HCT116 (cell line): Measurements from ENCODE around the gene SAPCD2. TPM values are rescaled to one million over a fixed set of nuclear protein-coding genes. Genes with fewer than 3 reads are reported as not detected.

Source experiments
- ATAC-seq: fragments of 200-7000 bp; cut with Tn5 transposase; 2 replicates; pipeline ENCODE4 v1.9.1; 2020; ENCODE audit warnings: mild to moderate bottlenecking, moderate library complexity
- BruUV-seq: library from RNA; stranded (reverse); fragments of 400-500 nt; replicated peaks from 2 replicates; lab custom pipeline; 2021; lab: Mats Ljungman, UMichigan
- CTCF ChIA-PET: fragments of 300-600 bp; sonication (Branson Sonifier 250); formaldehyde crosslinking; loops from one replicate; lab custom pipeline; 2021; ENCODE audit warnings: antibody characterized with exemption; lab: Charles Lee
- POLR2A ChIA-PET: fragments of 300-600, 350-600 bp; sonication (Branson Sonifier 250); formaldehyde crosslinking; loops from one replicate; lab custom pipeline; 2021; ENCODE audit warnings: antibody characterized with exemption; lab: Charles Lee
- RAD21 ChIA-PET, 2 experiments: fragments of 300-600 bp; sonication (Branson Sonifier 250); formaldehyde crosslinking; loops; one replicate each; lab custom pipeline; 2023; ENCODE audit warnings: low total read pairs in 2 of 2; ENCODE audit not compliant: uncharacterized antibody in 2 of 2, unreplicated experiment in 2 of 2, low non-redundant PET in 1 of 2; lab: Charles Lee
- DNase-seq: peaks from one replicate; pipeline ENCODE4 v3.0.0-alpha.2; 2010; ENCODE audit warnings: low read depth, low spot score
- H2AFZ ChIP-seq: fragments of 200-600 bp; shearing (Covaris generic), sonication (generic); 2 replicates; pipeline ENCODE4 v1.6.1; 2017; ENCODE audit warnings: low read depth, mixed run types, mixed read lengths, antibody characterized with exemption, low read length; ENCODE audit not compliant: poor library complexity, severe bottlenecking
- H3K27ac ChIP-seq: 2 replicates; pipeline ENCODE4 v1.5.1; 2012; ENCODE audit warnings: low read depth, low read length
- H3K27me3 ChIP-seq: fragments of 200-600 bp; sonication (generic); 2 replicates; pipeline ENCODE4 v1.6.1; 2016; ENCODE audit warnings: mixed run types, low read length, mixed read lengths; ENCODE audit not compliant: insufficient read depth
- H3K36me3 ChIP-seq, 2 experiments: fragments of 200-500 bp in 1 of 2; fragments of 200-600 bp in 1 of 2; sonication (Bioruptor generic) in 1 of 2; sonication (generic) in 1 of 2; 2 replicates each; pipeline versions ENCODE4 v1.5.1 to v1.6.1; 2014 to 2016; ENCODE audit warnings: low read length in 2 of 2, inconsistent platforms in 1 of 2, mixed read lengths in 1 of 2, mixed run types in 1 of 2; ENCODE audit not compliant: insufficient read depth in 2 of 2, control insufficient read depth in 1 of 2
- H3K4me1 ChIP-seq, 2 experiments: fragments of 200-600 bp in 1 of 2; sonication (generic) in 1 of 2; 2 replicates each; pipeline versions ENCODE4 v1.5.1 to v1.6.1; 2012 to 2017; ENCODE audit warnings: low read length in 2 of 2, inconsistent platforms in 1 of 2, mild to moderate bottlenecking in 1 of 2, mixed read lengths in 1 of 2, mixed run types in 1 of 2, moderate library complexity in 1 of 2; ENCODE audit not compliant: insufficient read depth in 2 of 2, control insufficient read depth in 1 of 2
- H3K4me2 ChIP-seq: fragments of 200-600 bp; sonication (generic); 2 replicates; pipeline ENCODE4 v1.6.1; 2017; ENCODE audit warnings: mixed run types, low read length, mixed read lengths
- H3K4me3 ChIP-seq, 2 experiments: fragments of 200-600 bp in 1 of 2; sonication (generic) in 1 of 2; replicated peaks in 1 of 2; 2 replicates each; pipeline ENCODE4 v1.5.1; 2011 to 2016; ENCODE audit warnings: low read length in 2 of 2, control low read depth in 1 of 2, low read depth in 1 of 2, mild to moderate bottlenecking in 1 of 2, mixed read lengths in 1 of 2, mixed run types in 1 of 2
- H3K79me2 ChIP-seq: fragments of 200-600 bp; sonication (generic); 2 replicates; pipeline ENCODE4 v1.6.1; 2017; ENCODE audit warnings: mild to moderate bottlenecking, mixed run types, low read length, moderate library complexity, mixed read lengths; ENCODE audit not compliant: insufficient read depth
- H3K9ac ChIP-seq: fragments of 200-600 bp; sonication (generic); 2 replicates; pipeline ENCODE4 v1.6.1; 2016; ENCODE audit warnings: low read length, mixed read lengths
- H3K9me2 ChIP-seq: fragments of 200-600 bp; sonication (generic), shearing (Covaris generic); 2 replicates; pipeline ENCODE4 v1.6.1; 2017; ENCODE audit warnings: mixed run types, mild to moderate bottlenecking, moderate library complexity; ENCODE audit not compliant: insufficient read depth
- H3K9me3 ChIP-seq, 2 experiments: fragments of 200-500 bp in 1 of 2; fragments of 200-600 bp in 1 of 2; sonication (Bioruptor generic) in 1 of 2; sonication (generic) in 1 of 2; 2 replicates each; pipeline ENCODE4 v1.6.1; 2014 to 2017; ENCODE audit warnings: low read length in 2 of 2, mixed read lengths in 2 of 2, inconsistent platforms in 1 of 2, low read depth in 1 of 2, mild to moderate bottlenecking in 1 of 2, mixed run types in 1 of 2, moderate library complexity in 1 of 2; ENCODE audit not compliant: control insufficient read depth in 1 of 2, insufficient read depth in 1 of 2
- H4K20me1 ChIP-seq: fragments of 200-600 bp; sonication (generic), shearing (Covaris generic); 2 replicates; pipeline ENCODE4 v1.6.1; 2017; ENCODE audit warnings: mixed run types, mild to moderate bottlenecking, moderate library complexity; ENCODE audit not compliant: insufficient read depth
- CEBPB ChIP-seq: IDR thresholded peaks from 2 replicates; pipeline ENCODE4 v1.6.1; 2012; ENCODE audit warnings: low read depth
- EGR1 ChIP-seq: IDR thresholded peaks from 2 replicates; pipeline ENCODE4 v1.6.1; 2012; ENCODE audit warnings: low read depth
- ELF1 ChIP-seq: IDR thresholded peaks from 2 replicates; pipeline ENCODE4 v1.6.1; 2012; ENCODE audit warnings: low read depth, borderline replicate concordance
- EZH2 ChIP-seq: fragments of 200-600 bp; sonication (generic); IDR thresholded peaks from 2 replicates; pipeline ENCODE4 v1.6.1; 2017; ENCODE audit warnings: antibody characterized with exemption, mixed run types
- FOSL1 ChIP-seq: IDR thresholded peaks from 2 replicates; pipeline ENCODE4 v1.6.1; 2012; ENCODE audit warnings: low read depth
- JUND ChIP-seq: IDR thresholded peaks from 2 replicates; pipeline ENCODE4 v1.6.1; 2012
- POLR2A ChIP-seq: IDR thresholded peaks from 2 replicates; pipeline ENCODE4 v1.7.0; 2011; ENCODE audit warnings: borderline replicate concordance; ENCODE audit not compliant: insufficient read depth, insufficient read length; ENCODE audit errors: extremely low read depth
- POLR2AphosphoS5 ChIP-seq: IDR thresholded peaks from 2 replicates; pipeline ENCODE4 v1.6.1; 2011; ENCODE audit warnings: mild to moderate bottlenecking, low read depth, low read length, moderate library complexity
- RAD21 ChIP-seq: IDR thresholded peaks from 2 replicates; pipeline ENCODE4 v1.6.1; 2012; ENCODE audit warnings: low read depth, mild to moderate bottlenecking
- REST ChIP-seq: IDR thresholded peaks from 2 replicates; pipeline ENCODE4 v1.6.1; 2012; ENCODE audit warnings: low read depth
- SIN3A ChIP-seq: IDR thresholded peaks from 2 replicates; pipeline ENCODE4 v1.6.1; 2012; ENCODE audit warnings: low read depth
- TCF7L2 ChIP-seq: IDR thresholded peaks from 2 replicates; pipeline ENCODE4 v1.7.0; 2011; ENCODE audit warnings: borderline replicate concordance, inconsistent platforms; ENCODE audit not compliant: insufficient read depth, insufficient read length; ENCODE audit errors: extremely low read depth
- intact Hi-C: fragments of 100-400 bp; cut with micrococcal nuclease; formaldehyde crosslinking; loops from 2 replicates; pipeline ENCODE4 v1.10.0; 2022
- total RNA-seq: library from RNA; stranded (reverse); gene quantifications from one replicate; pipeline ENCODE4 v1.2.1, GENCODE V29; 2021; ENCODE audit not compliant: unreplicated experiment
- TF ChIP-seq, protein P1 (sequence below): IDR thresholded peaks from 2 replicates; pipeline ENCODE4 v1.6.1; 2012
- TF ChIP-seq, protein P2 (sequence below), 3 experiments: fragments of 200-600 bp in 1 of 3; sonication (generic) in 1 of 3; IDR thresholded peaks in 2 of 3; conservative IDR thresholded peaks in 1 of 3; 2 replicates each; pipeline ENCODE4 v1.5.1; 2012 to 2017; ENCODE audit warnings: low read depth in 2 of 3, low read length in 2 of 3, antibody characterized with exemption in 1 of 3, borderline replicate concordance in 1 of 3, control low read depth in 1 of 3, mild to moderate bottlenecking in 1 of 3, mixed read lengths in 1 of 3, mixed run types in 1 of 3, moderate library complexity in 1 of 3; ENCODE audit not compliant: insufficient read depth in 1 of 3

Gene SAPCD2
- total RNA-seq, 1 experiment from 2014 or later = 71.7 TPM

DNA sequence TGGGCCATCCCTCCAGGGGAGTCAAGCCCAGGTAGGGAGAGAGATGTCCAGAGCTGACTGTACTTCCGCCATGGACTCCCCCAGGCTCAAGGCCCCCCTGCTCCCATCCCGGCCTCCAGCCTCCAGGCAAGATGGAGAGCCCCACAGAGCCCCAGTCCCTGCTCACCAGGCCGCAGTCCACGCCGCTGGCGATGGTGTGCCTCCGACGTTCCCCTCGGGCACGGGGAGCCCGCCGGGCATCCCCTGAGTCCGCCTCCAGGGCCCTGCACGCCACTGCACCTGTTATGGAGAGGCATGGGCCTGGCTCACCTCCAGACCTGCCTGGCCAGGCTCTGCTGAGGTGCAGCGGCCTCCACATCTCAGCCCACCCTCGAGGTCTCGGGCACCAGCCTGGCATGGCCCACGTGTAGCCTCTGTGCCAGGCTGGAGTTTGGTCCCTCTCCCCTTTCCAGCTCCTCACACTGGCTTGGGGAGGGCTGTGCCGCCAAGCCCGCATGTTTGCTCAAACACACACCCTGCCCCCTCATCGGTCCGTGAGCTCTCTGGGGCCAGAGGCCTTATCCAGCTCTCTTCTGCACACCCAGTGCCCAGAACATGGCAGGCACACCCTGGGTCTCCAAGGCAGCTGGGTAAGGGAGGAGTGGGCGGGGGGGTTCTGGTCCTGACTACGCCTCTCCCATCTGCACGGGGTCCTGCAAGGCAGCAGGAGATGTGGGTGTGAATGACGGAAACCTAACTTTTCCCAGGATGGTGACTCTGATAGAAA is 4.1 kb downstream of the SAPCD2 start:
- Histone ChIP-seq H3K27ac (no peak overlapping the region; the same call in 1 of the 2 replicates), H3K4me3 (no peak overlapping the region), H3K79me2 (peaks cover 47% of the 10 kb centered on the region), H3K9me3 (no peaks in the 10 kb centered on the region), H4K20me1 (no peaks in the 10 kb centered on the region; the same call in 1 of the 2 replicates), H3K9me2 (no peaks in the 10 kb centered on the region), H3K27me3 (no peaks in the 10 kb centered on the region)
- no peak for ATAC-seq
- no TSS peak for BruUV-seq
- RAD21 ChIA-PET = no interaction called here
- intact Hi-C loops = no loop called here
- CTCF ChIA-PET = interaction anchor here (1.1 to 3.8 kb wide), 7 partner anchors 8 to 118 kb away, joined by 3 to 57 read pairs (median 10); partner anchors contain the start of genes MAN1B1 and NPDC1
- POLR2A ChIA-PET = no interaction called here
- no peak for TF ChIP-seq CEBPB
- TF ChIP-seq, protein P1, sequence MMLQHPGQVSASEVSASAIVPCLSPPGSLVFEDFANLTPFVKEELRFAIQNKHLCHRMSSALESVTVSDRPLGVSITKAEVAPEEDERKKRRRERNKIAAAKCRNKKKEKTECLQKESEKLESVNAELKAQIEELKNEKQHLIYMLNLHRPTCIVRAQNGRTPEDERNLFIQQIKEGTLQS = no peak
- TF ChIP-seq, protein P2, sequence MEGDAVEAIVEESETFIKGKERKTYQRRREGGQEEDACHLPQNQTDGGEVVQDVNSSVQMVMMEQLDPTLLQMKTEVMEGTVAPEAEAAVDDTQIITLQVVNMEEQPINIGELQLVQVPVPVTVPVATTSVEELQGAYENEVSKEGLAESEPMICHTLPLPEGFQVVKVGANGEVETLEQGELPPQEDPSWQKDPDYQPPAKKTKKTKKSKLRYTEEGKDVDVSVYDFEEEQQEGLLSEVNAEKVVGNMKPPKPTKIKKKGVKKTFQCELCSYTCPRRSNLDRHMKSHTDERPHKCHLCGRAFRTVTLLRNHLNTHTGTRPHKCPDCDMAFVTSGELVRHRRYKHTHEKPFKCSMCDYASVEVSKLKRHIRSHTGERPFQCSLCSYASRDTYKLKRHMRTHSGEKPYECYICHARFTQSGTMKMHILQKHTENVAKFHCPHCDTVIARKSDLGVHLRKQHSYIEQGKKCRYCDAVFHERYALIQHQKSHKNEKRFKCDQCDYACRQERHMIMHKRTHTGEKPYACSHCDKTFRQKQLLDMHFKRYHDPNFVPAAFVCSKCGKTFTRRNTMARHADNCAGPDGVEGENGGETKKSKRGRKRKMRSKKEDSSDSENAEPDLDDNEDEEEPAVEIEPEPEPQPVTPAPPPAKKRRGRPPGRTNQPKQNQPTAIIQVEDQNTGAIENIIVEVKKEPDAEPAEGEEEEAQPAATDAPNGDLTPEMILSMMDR (IDR thresholded peaks at IDR 0.05 in 2 of 3, conservative IDR thresholded peaks at IDR 0.05 in 1 of 3; ENCODE audit: borderline replicate concordance in 1 of 3, insufficient read depth in 1 of 3, low read depth in 2 of 3, low read length in 2 of 3) = no peak
- TF ChIP-seq FOSL1 = no peak
- no peak for TF ChIP-seq POLR2A
- TF ChIP-seq REST = no peak
- TF ChIP-seq POLR2AphosphoS5 = no peak
- no peak for TF ChIP-seq EZH2
- TF ChIP-seq TCF7L2 = no peak
- TF ChIP-seq JUND = no peak
- no peak for TF ChIP-seq RAD21
- TF ChIP-seq EGR1 = no peak
- TF ChIP-seq SIN3A = no peak
- no peak for TF ChIP-seq ELF1
- TF ChIP-seq, all 23 proteins: peak for 0
- Histone ChIP-seq H3K4me2 (no peak overlapping the region), H3K9ac (no peak overlapping the region), H3K36me3 (peaks cover 2 to 8% of the 10 kb centered on the region in 2 experiments; a peak in 1 of 4 replicates), H2AFZ (no peak overlapping the region), H3K4me1 (peaks cover 18 to 37% of the 10 kb centered on the region in 2 experiments)
- DNase-seq = no peak
